Spleen (tissue), 11 donors: ENCODE data around the gene SETDB2. TPM values are rescaled to one million over a fixed set of nuclear protein-coding genes. Genes with fewer than 3 reads are reported as not detected.

ENCODE experiments used
- DNase-seq: peaks from one replicate; pipeline ENCODE4 v3.0.0-alpha.2; 2020
- H3K27ac ChIP-seq, 8 donors: fragments of 200-600 bp; sonication (generic) in 7 of 8; 1 replicate in 4 of 8; 2 replicates in 4 of 8; pipeline versions ENCODE4 v1.5.0 to v1.8.0; 2016 to 2021; ENCODE audit warnings: inconsistent platforms in 4 of 8, mild to moderate bottlenecking in 4 of 8, moderate library complexity in 1 of 8
- H3K27me3 ChIP-seq, 7 donors: fragments of 200-600 bp; sonication (generic) in 6 of 7; replicated peaks in 1 of 7; 1 replicate in 4 of 7; 2 replicates in 3 of 7; pipeline versions ENCODE4 v1.5.0 to v1.8.0; 2016 to 2021; ENCODE audit warnings: inconsistent platforms in 3 of 7, mild to moderate bottlenecking in 1 of 7
- H3K36me3 ChIP-seq, 6 donors: fragments of 200-600 bp; sonication (generic) in 5 of 6; 1 replicate in 4 of 6; 2 replicates in 2 of 6; pipeline versions ENCODE4 v1.5.0 to v1.8.0; 2016 to 2021; ENCODE audit warnings: inconsistent platforms in 2 of 6
- H3K4me1 ChIP-seq, 6 donors: fragments of 200-600 bp; sonication (generic) in 5 of 6; 1 replicate in 3 of 6; 2 replicates in 3 of 6; pipeline versions ENCODE4 v1.5.0 to v1.8.0; 2016 to 2021; ENCODE audit warnings: inconsistent platforms in 3 of 6
- H3K4me3 ChIP-seq, 8 donors: fragments of 200-600 bp; sonication (generic) in 7 of 8; 1 replicate in 4 of 8; 2 replicates in 4 of 8; pipeline versions ENCODE4 v1.5.0 to v1.8.0; 2016 to 2021; ENCODE audit warnings: inconsistent platforms in 4 of 8, mild to moderate bottlenecking in 4 of 8, moderate library complexity in 2 of 8
- H3K9me3 ChIP-seq, 8 donors: fragments of 200-600 bp; sonication (generic) in 7 of 8; 1 replicate in 4 of 8; 2 replicates in 4 of 8; pipeline versions ENCODE4 v1.5.0 to v1.8.0; 2016 to 2021; ENCODE audit warnings: inconsistent platforms in 4 of 8
- CTCF ChIP-seq, 11 experiments: fragments of 200-600 bp in 7 of 11; fragments of 450-650 bp in 4 of 11; sonication (generic) in 4 of 11; IDR thresholded peaks in 8 of 11; conservative IDR thresholded peaks in 3 of 11; 1 replicate in 7 of 11; 2 replicates in 4 of 11; pipeline versions ENCODE4 v1.4.0 to v1.8.0; 2016 to 2021; ENCODE audit warnings: antibody characterized with exemption in 11 of 11, inconsistent platforms in 4 of 11, mild to moderate bottlenecking in 1 of 11
- POLR2A ChIP-seq, 3 donors: fragments of 450-650 bp; IDR thresholded peaks; one replicate each; pipeline ENCODE4 v1.5.1; 2017; ENCODE audit warnings: antibody characterized with exemption in 3 of 3, mild to moderate bottlenecking in 1 of 3
- POLR2AphosphoS5 ChIP-seq, 3 donors: sonication (generic); formaldehyde crosslinking; IDR thresholded peaks; one replicate each; pipeline ENCODE4 v1.5.1; 2017; ENCODE audit warnings: antibody characterized with exemption in 3 of 3
- WGBS, 5 donors: extraction: QIAGEN DNeasy Blood & Tissue Kit in 3 of 5; methylation state at CpG; one replicate each; pipeline versions ENCODE4 v1.1.5 to v1.1.7; 2013 to 2018; 5-methylcytosine and 5-hydroxymethylcytosine counted together
- intact Hi-C: fragments of 100-400 bp; cut with DNase I; formaldehyde crosslinking; loops from one replicate; pipeline ENCODE4 v1.15.0; 2023; ENCODE audit warnings: low total_unique reads
- polyA plus RNA-seq, 3 donors: library from polyadenylated mRNA; stranded (reverse); fragments of 200-250 nt; gene quantifications; one replicate each; pipeline ENCODE4 v1.2.1, GENCODE V29; 2013
- total RNA-seq, 7 donors: library from RNA; depleted of rRNA in 3 of 7; stranded (reverse); fragments of >200 nt in 3 of 7; fragmentation: NEBNext Ultra II Directional in 4 of 7; extraction: Animal tissue kit (Norgen Biotek cat#: 25700) in 4 of 7; gene quantifications; one replicate each; pipeline versions ENCODE4 v1.1.0 to v1.2.1, GENCODE V29; 2016 to 2021
- donor health status: healthy with polysubstance abuse.
- donor health status: DM: no; HTN: no; CAD: no; lungs with moderate emphysema.
- donor health status: DM: no; HTN: no; CAD: no.
- donor health status: Bipolar disorder and iron deficiency.
- donor health status: healthy.
- donor health status: DM: no; HTN: no; CAD: no.
- donor health status: DM: yes; HTN: yes; CAD: no.

SETDB2 gene
- total and polyA plus RNA-seq, 10 donors = 5.4 to 26.7 (median 20.0) TPM

- intact Hi-C loops = loop anchor here (5.0 kb wide), 1 partner anchor 142 kb away; no protein-coding TSS in a partner anchor
- WGBS, 5 donors = 1% methylated on average over 22 to 29 of the region's 29 CpGs
- H3K27ac ChIP-seq = peak overlapping the region; percentile 94 to 98 (median 98)
Measured at GRCh38 chr13:49444524-49445395, 686 bp downstream of the SETDB2 start.

GRCh38 chr13:49446473-49446872, 2.4 kb downstream of the SETDB2 start:
- H3K36me3 ChIP-seq = peaks cover 0 to 4% (median 0%) of the 10 kb centered on the region in 6 donors
- no peaks in the 10 kb centered on the region for H3K27me3 ChIP-seq
- H3K4me1 ChIP-seq = peaks cover 17 to 69% (median 56%) of the 10 kb centered on the region in 6 donors
- H3K9me3 ChIP-seq = no peaks in the 10 kb centered on the region
- peak overlapping the region in 7 of 8 donors; percentile 9 to 98 (median 97) for H3K27ac ChIP-seq
- intact Hi-C loops = loop anchor here (5.0 kb wide), 1 partner anchor 144 kb away; no protein-coding TSS in a partner anchor
- no peak for TF ChIP-seq POLR2AphosphoS5 (IDR thresholded peaks at IDR 0.05)
- TF ChIP-seq CTCF (IDR thresholded peaks at IDR 0.05 in 8 of 11, conservative IDR thresholded peaks at IDR 0.05 in 3 of 11) = no peak
- TF ChIP-seq POLR2A (IDR thresholded peaks at IDR 0.05) = no peak
- H3K4me3 ChIP-seq = peak overlapping the region in 2 of 8 donors; percentile 75 to 89
- DNase-seq = no peak

More at GRCh38 chr13:49444524-49445395, 686 bp downstream of the SETDB2 start:
- TF ChIP-seq CTCF (IDR thresholded peaks at IDR 0.05 in 8 of 11, conservative IDR thresholded peaks at IDR 0.05 in 3 of 11) (no peak), POLR2A (IDR thresholded peaks at IDR 0.05) (peak in 1 of 3 donors; percentile 34), POLR2AphosphoS5 (IDR thresholded peaks at IDR 0.05) (peak in 1 of 3 donors; percentile 69)
- H3K4me1 ChIP-seq = peaks cover 17 to 59% (median 52%) of the 10 kb centered on the region in 6 donors
- no peak for DNase-seq
- peak overlapping the region; percentile 70 to 95 (median 86) for H3K4me3 ChIP-seq
- H3K27me3 ChIP-seq = no peaks in the 10 kb centered on the region
- H3K36me3 ChIP-seq = peaks cover 0 to 4% (median 0%) of the 10 kb centered on the region in 6 donors
- no peaks in the 10 kb centered on the region for H3K9me3 ChIP-seq

- Histone ChIP-seq H3K9me3 (no peaks in the 10 kb centered on the region), H3K27me3 (no peaks in the 10 kb centered on the region), H3K4me1 (peaks cover 17 to 59% (median 47%) of the 10 kb centered on the region in 6 donors), H3K36me3 (peaks cover 0 to 19% (median 0%) of the 10 kb centered on the region in 6 donors), H3K4me3 (no peak overlapping the region), H3K27ac (peak overlapping the region in 6 of 8 donors; percentile 29 to 98 (median 97))
- WGBS, 5 donors = 92 to 99% (median 95%) methylated on average over 2 of the region's 2 CpGs
- DNase-seq = no peak
- TF ChIP-seq POLR2AphosphoS5 (IDR thresholded peaks at IDR 0.05) (no peak), CTCF (IDR thresholded peaks at IDR 0.05 in 8 of 11, conservative IDR thresholded peaks at IDR 0.05 in 3 of 11) (no peak), POLR2A (IDR thresholded peaks at IDR 0.05) (no peak)
- intact Hi-C loops = loop anchor here (5.0 kb wide), 1 partner anchor 146 kb away; no protein-coding TSS in a partner anchor
Measured at GRCh38 chr13:49448753-49449152, 4.7 kb downstream of the SETDB2 start.
